H1 (cell line): ENCODE measurements around the gene DGCR6L. TPM values are rescaled to one million over a fixed set of nuclear protein-coding genes. Genes with fewer than 3 reads are reported as not detected.
"Not testable (repeated sequence)": the region's sequence is repeated elsewhere in the genome, so short reads cannot be mapped to it uniquely, and the experiment has no call there.

Source experiments
- CTCF ChIA-PET: fragments of 300-600 bp; sonication (Branson Sonifier 250); formaldehyde crosslinking; loops from one replicate; lab custom pipeline; 2021; ENCODE audit not compliant: partially characterized antibody; lab: Charles Lee
- POLR2A ChIA-PET: fragments of 300-600 bp; sonication (Branson Sonifier 250); formaldehyde crosslinking; loops from one replicate; lab custom pipeline; 2021; ENCODE audit warnings: inconsistent platforms; ENCODE audit not compliant: partially characterized antibody; lab: Charles Lee
- DNase-seq, 2 experiments: peaks; one replicate each; pipeline versions ENCODE4 v3.0.0 to v3.0.0-alpha.2; 2010 to 2022; ENCODE audit warnings: low spot score in 2 of 2, low read depth in 1 of 2, mixed read lengths in 1 of 2
- FAIRE-seq: peaks from 2 replicates; lab custom pipeline; 2011; peaks lifted over from hg19 to GRCh38; lab: Jason Lieb, UNC
- H2AFZ ChIP-seq: 2 replicates; pipeline ENCODE4 v1.8.1; 2012; ENCODE audit warnings: low read length, inconsistent platforms
- H2AK5ac ChIP-seq: 2 replicates; pipeline ENCODE4 v1.6.1; 2013; ENCODE audit warnings: low read depth, low read length
- H2BK120ac ChIP-seq: replicated peaks from 2 replicates; pipeline ENCODE3; 2013; ENCODE audit warnings: low read depth, low read length, inconsistent platforms
- H2BK12ac ChIP-seq: 2 replicates; pipeline ENCODE4 v1.6.1; 2013; ENCODE audit warnings: low read depth, low read length
- H2BK15ac ChIP-seq: 2 replicates; pipeline ENCODE4 v1.6.1; 2013; ENCODE audit warnings: low read length
- H2BK20ac ChIP-seq: 2 replicates; pipeline ENCODE4 v1.6.1; 2013; ENCODE audit warnings: low read length
- H2BK5ac ChIP-seq: 2 replicates; pipeline ENCODE4 v1.6.1; 2013; ENCODE audit warnings: low read depth, low read length
- H3K14ac ChIP-seq: 2 replicates; pipeline ENCODE4 v1.6.1; 2013; ENCODE audit warnings: inconsistent platforms; ENCODE audit not compliant: insufficient read length
- H3K18ac ChIP-seq: 2 replicates; pipeline ENCODE4 v1.6.1; 2013; ENCODE audit warnings: low read length; ENCODE audit errors: extremely low read depth
- H3K23ac ChIP-seq: 2 replicates; pipeline ENCODE4 v1.6.1; 2013; ENCODE audit warnings: inconsistent platforms; ENCODE audit not compliant: insufficient read length
- H3K23me2 ChIP-seq: 2 replicates; pipeline ENCODE4 v1.6.1; 2013; ENCODE audit warnings: low read depth, low read length
- H3K27ac ChIP-seq: 2 replicates; pipeline ENCODE4 v1.6.1; 2011; ENCODE audit warnings: low read depth, low read length, inconsistent platforms
- H3K27me3 ChIP-seq, 4 experiments: replicated peaks in 1 of 4; 1 replicate in 1 of 4; 2 replicates in 3 of 4; pipeline versions ENCODE4 v1.6.1 to v1.8.1; 2011 to 2013; ENCODE audit warnings: low read length in 3 of 4, mild to moderate bottlenecking in 3 of 4, inconsistent platforms in 2 of 4, mixed read lengths in 2 of 4, moderate library complexity in 1 of 4; ENCODE audit not compliant: control insufficient read depth in 3 of 4, insufficient read depth in 3 of 4; ENCODE audit errors: extremely low read depth in 1 of 4
- H3K36me3 ChIP-seq, 4 experiments: 2 replicates each; pipeline versions ENCODE4 v1.6.1 to v1.8.1; 2011 to 2013; ENCODE audit warnings: mild to moderate bottlenecking in 4 of 4, low read length in 3 of 4, moderate library complexity in 2 of 4, control low read depth in 1 of 4, inconsistent platforms in 1 of 4; ENCODE audit not compliant: insufficient read depth in 4 of 4, control insufficient read depth in 2 of 4
- H3K4ac ChIP-seq: replicated peaks from 2 replicates; pipeline ENCODE3; 2013; ENCODE audit warnings: low read length, low read depth, mixed read lengths, inconsistent platforms; ENCODE audit not compliant: insufficient read length
- H3K4me1 ChIP-seq, 4 experiments: replicated peaks in 1 of 4; 1 replicate in 1 of 4; 2 replicates in 3 of 4; pipeline versions ENCODE4 v1.6.1 to v1.8.1; 2011 to 2013; ENCODE audit warnings: low read length in 3 of 4, inconsistent platforms in 2 of 4, mixed read lengths in 1 of 4; ENCODE audit not compliant: insufficient read depth in 4 of 4, control insufficient read depth in 3 of 4
- H3K4me2 ChIP-seq, 2 experiments: 2 replicates each; pipeline versions ENCODE4 v1.6.1 to v1.8.1; 2011 to 2013; ENCODE audit warnings: low read depth in 2 of 2, low read length in 2 of 2, control low read depth in 1 of 2, inconsistent platforms in 1 of 2, mild to moderate bottlenecking in 1 of 2; ENCODE audit not compliant: insufficient read depth in 1 of 2
- H3K4me3 ChIP-seq, 4 experiments: fragments of 200-600, 300-600 bp in 1 of 4; sonication (generic), shearing (Covaris generic), sonication (Bioruptor Twin) in 1 of 4; 2 replicates each; pipeline versions ENCODE4 v1.5.1 to v1.8.1; 2011 to 2016; ENCODE audit warnings: low read length in 4 of 4, low read depth in 3 of 4, control low read depth in 2 of 4, inconsistent platforms in 2 of 4, mild to moderate bottlenecking in 2 of 4, mixed read lengths in 1 of 4, moderate library complexity in 1 of 4; ENCODE audit not compliant: insufficient read depth in 2 of 4; ENCODE audit errors: extremely low read depth in 1 of 4
- H3K56ac ChIP-seq: replicated peaks from 2 replicates; pipeline ENCODE3; 2013; ENCODE audit warnings: low read depth, mild to moderate bottlenecking, mixed read lengths, low read length, inconsistent platforms; ENCODE audit not compliant: insufficient read length
- H3K79me1 ChIP-seq: 2 replicates; pipeline ENCODE4 v1.6.1; 2013; ENCODE audit warnings: low read depth, low read length, control low read depth
- H3K79me2 ChIP-seq, 2 experiments: 2 replicates each; pipeline versions ENCODE4 v1.6.1 to v1.8.1; 2012 to 2013; ENCODE audit warnings: low read length in 2 of 2, mild to moderate bottlenecking in 2 of 2, inconsistent platforms in 1 of 2; ENCODE audit not compliant: insufficient read depth in 2 of 2, control insufficient read depth in 1 of 2
- H3K9ac ChIP-seq, 4 experiments: replicated peaks in 1 of 4; 1 replicate in 1 of 4; 2 replicates in 3 of 4; pipeline versions ENCODE4 v1.6.1 to v1.8.1; 2011 to 2013; ENCODE audit warnings: low read depth in 3 of 4, low read length in 3 of 4, control low read depth in 2 of 4, mild to moderate bottlenecking in 2 of 4, moderate library complexity in 2 of 4, inconsistent platforms in 1 of 4; ENCODE audit errors: extremely low read depth in 1 of 4
- H3K9me3 ChIP-seq, 2 experiments: 2 replicates each; pipeline versions ENCODE4 v1.6.1 to v1.8.1; 2012 to 2013; ENCODE audit warnings: mild to moderate bottlenecking in 2 of 2, moderate library complexity in 2 of 2, control low read depth in 1 of 2, inconsistent platforms in 1 of 2, low read depth in 1 of 2, low read length in 1 of 2, mixed read lengths in 1 of 2; ENCODE audit not compliant: insufficient read depth in 2 of 2
- H4K20me1 ChIP-seq, 2 experiments: replicated peaks in 1 of 2; 2 replicates each; pipeline versions ENCODE3 to v1.8.1; 2011 to 2013; ENCODE audit warnings: inconsistent platforms in 2 of 2, low read length in 2 of 2, mild to moderate bottlenecking in 1 of 2; ENCODE audit not compliant: insufficient read depth in 2 of 2, control insufficient read depth in 1 of 2
- H4K5ac ChIP-seq: 2 replicates; pipeline ENCODE4 v1.6.1; 2013; ENCODE audit warnings: low read length, low read depth, mixed read lengths, inconsistent platforms; ENCODE audit not compliant: insufficient read length
- H4K8ac ChIP-seq: 2 replicates; pipeline ENCODE4 v1.8.0; 2013; ENCODE audit warnings: mild to moderate bottlenecking, moderate library complexity, low read length, inconsistent platforms; ENCODE audit not compliant: insufficient read depth; ENCODE audit errors: extremely low read depth
- H4K91ac ChIP-seq: replicated peaks from 2 replicates; pipeline ENCODE3; 2013; ENCODE audit warnings: low read length, mixed read lengths, inconsistent platforms; ENCODE audit not compliant: insufficient read length
- WGBS, 2 experiments: shearing (Covaris generic) in 1 of 2; methylation state at CpG; one replicate each; pipeline versions ENCODE4 v1.1.6 to v1.1.7; 2013 to 2015; ENCODE audit warnings: low lambda C conversion rate in 2 of 2, mixed read lengths in 2 of 2, inconsistent platforms in 1 of 2, low coverage in 1 of 2, missing lambda C conversion rate in 1 of 2; ENCODE audit not compliant: insufficient replicate concordance in 2 of 2, insufficient coverage in 1 of 2, insufficient read length in 1 of 2; ENCODE audit errors: extremely low coverage in 1 of 2, missing lambda C conversion rate in 1 of 2; 5-methylcytosine and 5-hydroxymethylcytosine counted together
- polyA plus RNA-seq, 7 experiments: library from polyadenylated mRNA; depleted of rRNA in 3 of 7; stranded (reverse) in 5 of 7; unstranded in 2 of 7; fragments of >200 nt in 5 of 7; fragments of 200-250 nt in 2 of 7; gene quantifications; 1 replicate in 5 of 7; 2 replicates in 1 of 7; 4 replicates in 1 of 7; pipeline versions ENCODE4 v1.2.1 to v1.2.3, GENCODE V29; 2011 to 2013; ENCODE audit warnings: missing spikeins in 2 of 7, mixed read lengths in 2 of 7
- total RNA-seq: library from RNA; stranded (reverse); fragmentation: NEBNext Ultra II Directional; extraction: Animal tissue kit (Norgen Biotek cat#: 25700); gene quantifications from 2 replicates; pipeline ENCODE4 v1.2.1, GENCODE V29; 2021

The DGCR6L gene
- total and polyA plus RNA-seq, 2 of the 8 experiments (the other 6 are each of a cell fraction or from before 2014, with no cell fraction given), result 43.6 to 72.6 TPM

- not testable (repeated sequence) for H2BK20ac ChIP-seq, H3K9me3 ChIP-seq
These were observed 6.1 kb upstream of the DGCR6L start for GRCh38 chr22:20325996-20326395.

More at GRCh38 chr22:20325996-20326395, 6.1 kb upstream of the DGCR6L start:
- H3K79me2 ChIP-seq, H3K23me2 ChIP-seq, H4K91ac ChIP-seq, H2BK12ac ChIP-seq, H4K8ac ChIP-seq, H3K14ac ChIP-seq, H3K56ac ChIP-seq, H3K4me2 ChIP-seq, H3K4me3 ChIP-seq, H2BK120ac ChIP-seq, DNase-seq, CTCF ChIA-PET, H3K9ac ChIP-seq, H3K36me3 ChIP-seq, H3K4me1 ChIP-seq, FAIRE-seq, H2AFZ ChIP-seq, H4K20me1 ChIP-seq, H3K27ac ChIP-seq, H2BK5ac ChIP-seq, POLR2A ChIA-PET, H2AK5ac ChIP-seq, H3K4ac ChIP-seq, H3K27me3 ChIP-seq, H4K5ac ChIP-seq, H3K79me1 ChIP-seq, H3K23ac ChIP-seq, H2BK15ac ChIP-seq, H3K18ac ChIP-seq: not testable (repeated sequence)
- WGBS, 2 experiments, result 85% methylated on average over 1 of the region's 1 CpG; no CpG with 5 or more reads in 1 of the 2 experiments
